Measurements from ENCODE around the gene AUTS2. TPM values are rescaled to one million over a fixed set of nuclear protein-coding genes. Genes with fewer than 3 reads are reported as not detected.
A peak's percentile ranks its signal among the peaks of the same experiment; 100 is the strongest.

The AUTS2 gene
- total RNA-seq, 1 experiment from 2014 or later: 42.1 TPM

GRCh38 chr7:69813637-69814240 is 215.5 kb downstream of the AUTS2 start:
- CTCF ChIA-PET: no interaction called here
- H3K36me3 ChIP-seq (ENCODE audit: insufficient read depth, low read length, poor library complexity, severe bottlenecking): no peaks in the 10 kb centered on the region
- TF ChIP-seq EZH2 (IDR thresholded peaks at IDR 0.05; ENCODE audit: borderline replicate concordance, low read depth, low read length, poor library complexity, severe bottlenecking): no peak
- TF ChIP-seq, protein P1, sequence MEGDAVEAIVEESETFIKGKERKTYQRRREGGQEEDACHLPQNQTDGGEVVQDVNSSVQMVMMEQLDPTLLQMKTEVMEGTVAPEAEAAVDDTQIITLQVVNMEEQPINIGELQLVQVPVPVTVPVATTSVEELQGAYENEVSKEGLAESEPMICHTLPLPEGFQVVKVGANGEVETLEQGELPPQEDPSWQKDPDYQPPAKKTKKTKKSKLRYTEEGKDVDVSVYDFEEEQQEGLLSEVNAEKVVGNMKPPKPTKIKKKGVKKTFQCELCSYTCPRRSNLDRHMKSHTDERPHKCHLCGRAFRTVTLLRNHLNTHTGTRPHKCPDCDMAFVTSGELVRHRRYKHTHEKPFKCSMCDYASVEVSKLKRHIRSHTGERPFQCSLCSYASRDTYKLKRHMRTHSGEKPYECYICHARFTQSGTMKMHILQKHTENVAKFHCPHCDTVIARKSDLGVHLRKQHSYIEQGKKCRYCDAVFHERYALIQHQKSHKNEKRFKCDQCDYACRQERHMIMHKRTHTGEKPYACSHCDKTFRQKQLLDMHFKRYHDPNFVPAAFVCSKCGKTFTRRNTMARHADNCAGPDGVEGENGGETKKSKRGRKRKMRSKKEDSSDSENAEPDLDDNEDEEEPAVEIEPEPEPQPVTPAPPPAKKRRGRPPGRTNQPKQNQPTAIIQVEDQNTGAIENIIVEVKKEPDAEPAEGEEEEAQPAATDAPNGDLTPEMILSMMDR (conservative IDR thresholded peaks at IDR 0.05; ENCODE audit: low read depth, low read length): no peak
- peaks cover 19% of the 10 kb centered on the region for H3K4me1 ChIP-seq (ENCODE audit: insufficient read depth, low read length, poor library complexity, severe bottlenecking)
- DNase-seq (ENCODE audit: low spot score): peak; percentile 45
- no peaks in the 10 kb centered on the region for H3K9me3 ChIP-seq (ENCODE audit: low read depth, low read length, poor library complexity, severe bottlenecking)
- no peak overlapping the region for H3K4me3 ChIP-seq (ENCODE audit: low read depth, low read length, poor library complexity, severe bottlenecking)
- BruUV-seq (replicated peaks): no TSS peak
- H3K27me3 ChIP-seq (replicated peaks; ENCODE audit: insufficient read depth, low read depth, low read length, poor library complexity): no peaks in the 10 kb centered on the region
- POLR2A ChIA-PET (ENCODE audit: low non-redundant PET): no interaction called here
- H3K27ac ChIP-seq (ENCODE audit: low read depth, low read length, poor library complexity, severe bottlenecking): no peak overlapping the region
- intact Hi-C loops (cut with micrococcal nuclease; ENCODE audit: unreplicated experiment): no loop called here

GRCh38 chr7:69814421-69814962 is 216.2 kb downstream of the AUTS2 start:
- TF ChIP-seq EZH2 (IDR thresholded peaks at IDR 0.05; ENCODE audit: borderline replicate concordance, low read depth, low read length, poor library complexity, severe bottlenecking): no peak
- TF ChIP-seq, protein P1 (conservative IDR thresholded peaks at IDR 0.05; ENCODE audit: low read depth, low read length): no peak
- Histone ChIP-seq H3K4me1 (ENCODE audit: insufficient read depth, low read length, poor library complexity, severe bottlenecking) (peaks cover 26% of the 10 kb centered on the region), H3K9me3 (ENCODE audit: low read depth, low read length, poor library complexity, severe bottlenecking) (no peaks in the 10 kb centered on the region), H3K4me3 (ENCODE audit: low read depth, low read length, poor library complexity, severe bottlenecking) (no peak overlapping the region), H3K27me3 (replicated peaks; ENCODE audit: insufficient read depth, low read depth, low read length, poor library complexity) (no peaks in the 10 kb centered on the region), H3K27ac (ENCODE audit: low read depth, low read length, poor library complexity, severe bottlenecking) (no peak overlapping the region), H3K36me3 (ENCODE audit: insufficient read depth, low read length, poor library complexity, severe bottlenecking) (no peaks in the 10 kb centered on the region)
- POLR2A ChIA-PET (ENCODE audit: low non-redundant PET): no interaction called here
- no peak for DNase-seq (ENCODE audit: low spot score)
- no TSS peak for BruUV-seq (replicated peaks)
- CTCF ChIA-PET: no interaction called here
- intact Hi-C loops (cut with micrococcal nuclease; ENCODE audit: unreplicated experiment): no loop called here

DNA sequence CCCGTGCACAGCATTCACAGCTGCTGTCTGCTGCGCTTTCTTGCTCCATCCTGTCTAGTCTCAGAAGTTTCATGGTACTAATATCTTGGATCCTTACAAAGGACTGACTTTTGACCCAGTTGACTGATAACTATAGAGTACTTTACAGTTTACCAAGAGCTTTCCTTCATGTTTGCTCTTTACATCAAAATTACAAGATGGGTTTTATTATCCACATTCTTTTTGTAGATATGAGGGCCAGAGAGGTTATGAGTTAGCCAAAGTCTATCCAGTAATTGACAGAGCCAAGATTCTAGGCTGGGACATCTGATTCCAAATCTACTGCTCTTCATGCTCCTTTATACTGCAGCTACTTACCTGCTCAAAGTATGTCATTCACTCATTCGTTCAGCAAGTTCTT is 218.2 kb downstream of the AUTS2 start:
- Histone ChIP-seq H3K36me3 (ENCODE audit: insufficient read depth, low read length, poor library complexity, severe bottlenecking) (no peaks in the 10 kb centered on the region), H3K27ac (ENCODE audit: low read depth, low read length, poor library complexity, severe bottlenecking) (no peak overlapping the region), H3K27me3 (replicated peaks; ENCODE audit: insufficient read depth, low read depth, low read length, poor library complexity) (no peaks in the 10 kb centered on the region), H3K4me1 (ENCODE audit: insufficient read depth, low read length, poor library complexity, severe bottlenecking) (peaks cover 30% of the 10 kb centered on the region), H3K4me3 (ENCODE audit: low read depth, low read length, poor library complexity, severe bottlenecking) (no peak overlapping the region), H3K9me3 (ENCODE audit: low read depth, low read length, poor library complexity, severe bottlenecking) (no peaks in the 10 kb centered on the region)
- POLR2A ChIA-PET (ENCODE audit: low non-redundant PET): no interaction called here
- intact Hi-C loops (cut with micrococcal nuclease; ENCODE audit: unreplicated experiment): no loop called here
- TF ChIP-seq, protein P1 (conservative IDR thresholded peaks at IDR 0.05; ENCODE audit: low read depth, low read length): no peak
- no peak for TF ChIP-seq EZH2 (IDR thresholded peaks at IDR 0.05; ENCODE audit: borderline replicate concordance, low read depth, low read length, poor library complexity, severe bottlenecking)
- no TSS peak for BruUV-seq (replicated peaks)
- no peak for DNase-seq (ENCODE audit: low spot score)
- CTCF ChIA-PET: no interaction called here

Measured in A673 (cell line).